HepG2 (cell line): ENCODE measurements around the gene MNX1. TPM values are rescaled to one million over a fixed set of nuclear protein-coding genes. Genes with fewer than 3 reads are reported as not detected.

Experiments used
- ATM ChIP-seq: fragments of 450-650 bp; IDR thresholded peaks from 2 replicates; pipeline ENCODE4 v1.7.1; 2017; ENCODE audit warnings: mild to moderate bottlenecking, borderline replicate concordance
- KLF9 ChIP-seq: IDR thresholded peaks from 2 replicates; pipeline ENCODE4 v1.6.1; 2016; ENCODE audit warnings: low read depth
- NR2F1 ChIP-seq, 2 experiments: fragments of 450-650 bp in 1 of 2; formaldehyde crosslinking in 1 of 2; IDR thresholded peaks; 2 replicates each; pipeline versions ENCODE4 v1.5.0 to v1.6.1; 2016 to 2020; ENCODE audit warnings: mild to moderate bottlenecking in 1 of 2, missing compliant biosample characterization in 1 of 2, missing genetic modification reagents in 1 of 2, moderate library complexity in 1 of 2
- SATB2 ChIP-seq: sonication (generic); formaldehyde crosslinking; IDR thresholded peaks from 2 replicates; pipeline ENCODE4 v1.5.0; 2020; ENCODE audit warnings: missing genetic modification reagents
- SIX4 ChIP-seq: sonication (generic); formaldehyde crosslinking; IDR thresholded peaks from 2 replicates; pipeline ENCODE4 v1.4.0; 2020; ENCODE audit warnings: missing genetic modification reagents
- TBX2 ChIP-seq: sonication (generic); formaldehyde crosslinking; IDR thresholded peaks from 2 replicates; pipeline ENCODE4 v1.5.0; 2020; ENCODE audit warnings: missing genetic modification reagents, mild to moderate bottlenecking, borderline replicate concordance
- TOE1 ChIP-seq: sonication (generic); formaldehyde crosslinking; IDR thresholded peaks from 2 replicates; pipeline ENCODE4 v1.4.0; 2020; ENCODE audit warnings: mild to moderate bottlenecking, missing genetic modification reagents
- polyA plus RNA-seq, 8 experiments: library from polyadenylated mRNA; depleted of rRNA in 3 of 8; stranded (reverse) in 7 of 8; unstranded in 1 of 8; fragments of >200 nt; fragmentation: Illumina TruSeq in 4 of 8; extraction: Trizol in 4 of 8; gene quantifications; 2 replicates each; pipeline versions ENCODE4 v1.2.1 to v1.2.3, GENCODE V29; 2011 to 2016; ENCODE audit warnings: low read depth in 4 of 8, missing spikeins in 1 of 8, mixed read lengths in 1 of 8; ENCODE audit not compliant: insufficient read depth in 1 of 8
- total RNA-seq, 5 experiments: library from RNA; depleted of rRNA; stranded (reverse); fragments of >200 nt; fragmentation: Illumina TruSeq; extraction: Trizol; gene quantifications; 2 replicates each; pipeline ENCODE4 v1.2.3, GENCODE V29; 2016; ENCODE audit warnings: low read depth in 1 of 5
- TF ChIP-seq, protein P1 (sequence below): sonication (generic); formaldehyde crosslinking; IDR thresholded peaks from 2 replicates; pipeline ENCODE4 v1.4.0; 2020; ENCODE audit warnings: missing genetic modification reagents
- TF ChIP-seq, protein P2 (sequence below), 2 experiments: sonication (generic) in 1 of 2; formaldehyde crosslinking in 1 of 2; IDR thresholded peaks; 2 replicates each; pipeline versions ENCODE4 v1.4.0 to v1.6.1; 2018 to 2020; ENCODE audit warnings: missing genetic modification reagents in 2 of 2, borderline replicate concordance in 1 of 2, low read depth in 1 of 2, mild to moderate bottlenecking in 1 of 2, missing biosample characterization in 1 of 2
- TF ChIP-seq, protein P3 (sequence below): sonication (generic); formaldehyde crosslinking; IDR thresholded peaks from 2 replicates; pipeline ENCODE4 v1.5.0; 2020; ENCODE audit warnings: mild to moderate bottlenecking, missing genetic modification reagents
- TF ChIP-seq, protein P4 (sequence below): IDR thresholded peaks from 2 replicates; pipeline ENCODE4 v1.6.1; 2016; ENCODE audit warnings: missing biosample characterization, missing genetic modification reagents, low read depth
- TF ChIP-seq, protein P5 (sequence below): sonication (generic); formaldehyde crosslinking; IDR thresholded peaks from 2 replicates; pipeline ENCODE4 v1.5.0; 2020; ENCODE audit warnings: missing genetic modification reagents
- TF ChIP-seq, protein P6 (sequence below): sonication (generic); formaldehyde crosslinking; conservative IDR thresholded peaks from 2 replicates; pipeline ENCODE4 v1.4.0; 2020; ENCODE audit warnings: missing genetic modification reagents
- TF ChIP-seq, protein P7 (sequence below): sonication (generic); formaldehyde crosslinking; IDR thresholded peaks from 2 replicates; pipeline ENCODE4 v1.8.0; 2022; ENCODE audit warnings: mild to moderate bottlenecking, missing genetic modification reagents, borderline replicate concordance

The MNX1 gene
- total and polyA plus RNA-seq, 2 of the 13 experiments (the other 11 are each of a cell fraction or from before 2014, with no cell fraction given) = 0.94 to 6.1 TPM

DNA sequence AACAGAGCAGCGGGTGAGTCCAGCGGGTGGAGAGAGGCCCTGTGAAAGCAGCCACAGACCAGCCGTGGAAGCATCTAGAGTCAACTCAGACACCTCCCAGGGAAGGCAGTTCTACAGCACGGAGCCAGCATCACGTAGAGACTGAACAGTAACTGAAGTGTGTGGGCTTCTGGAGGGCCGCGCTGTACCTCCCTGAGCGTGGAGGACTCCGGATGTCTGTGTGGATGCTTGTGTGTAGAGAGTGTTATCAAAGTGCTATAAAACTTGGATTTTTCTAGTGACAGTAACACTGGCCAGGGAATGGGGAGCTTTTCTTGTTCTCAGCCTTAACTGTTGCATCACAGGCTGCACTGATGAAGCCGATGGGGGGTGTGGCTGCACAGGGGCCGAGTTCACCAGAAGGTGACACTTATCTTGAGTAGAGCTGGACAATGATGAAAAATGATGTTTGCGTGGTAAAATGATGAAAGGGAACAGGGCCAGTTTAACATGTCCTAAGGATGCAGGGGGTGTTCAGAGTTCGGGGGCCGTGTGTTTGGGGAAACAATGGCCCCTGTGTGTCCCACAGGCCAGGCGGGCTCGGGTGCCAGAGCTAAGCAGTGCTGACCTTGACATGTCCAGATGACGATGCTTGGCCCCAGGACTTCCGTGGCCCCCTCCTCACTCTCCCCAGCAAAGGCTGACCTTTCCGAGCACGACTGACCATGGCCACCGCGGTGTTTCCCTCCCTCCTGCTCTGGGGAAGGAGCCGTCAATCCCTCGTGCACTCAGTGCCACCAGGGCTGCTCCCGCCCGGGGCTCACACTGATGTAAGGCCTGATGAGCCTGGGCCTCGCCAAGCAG lies 21.9 kb downstream of the MNX1 start (continued):
- TF ChIP-seq, protein P1, sequence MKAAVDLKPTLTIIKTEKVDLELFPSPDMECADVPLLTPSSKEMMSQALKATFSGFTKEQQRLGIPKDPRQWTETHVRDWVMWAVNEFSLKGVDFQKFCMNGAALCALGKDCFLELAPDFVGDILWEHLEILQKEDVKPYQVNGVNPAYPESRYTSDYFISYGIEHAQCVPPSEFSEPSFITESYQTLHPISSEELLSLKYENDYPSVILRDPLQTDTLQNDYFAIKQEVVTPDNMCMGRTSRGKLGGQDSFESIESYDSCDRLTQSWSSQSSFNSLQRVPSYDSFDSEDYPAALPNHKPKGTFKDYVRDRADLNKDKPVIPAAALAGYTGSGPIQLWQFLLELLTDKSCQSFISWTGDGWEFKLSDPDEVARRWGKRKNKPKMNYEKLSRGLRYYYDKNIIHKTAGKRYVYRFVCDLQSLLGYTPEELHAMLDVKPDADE = no peak
- TF ChIP-seq, protein P2, sequence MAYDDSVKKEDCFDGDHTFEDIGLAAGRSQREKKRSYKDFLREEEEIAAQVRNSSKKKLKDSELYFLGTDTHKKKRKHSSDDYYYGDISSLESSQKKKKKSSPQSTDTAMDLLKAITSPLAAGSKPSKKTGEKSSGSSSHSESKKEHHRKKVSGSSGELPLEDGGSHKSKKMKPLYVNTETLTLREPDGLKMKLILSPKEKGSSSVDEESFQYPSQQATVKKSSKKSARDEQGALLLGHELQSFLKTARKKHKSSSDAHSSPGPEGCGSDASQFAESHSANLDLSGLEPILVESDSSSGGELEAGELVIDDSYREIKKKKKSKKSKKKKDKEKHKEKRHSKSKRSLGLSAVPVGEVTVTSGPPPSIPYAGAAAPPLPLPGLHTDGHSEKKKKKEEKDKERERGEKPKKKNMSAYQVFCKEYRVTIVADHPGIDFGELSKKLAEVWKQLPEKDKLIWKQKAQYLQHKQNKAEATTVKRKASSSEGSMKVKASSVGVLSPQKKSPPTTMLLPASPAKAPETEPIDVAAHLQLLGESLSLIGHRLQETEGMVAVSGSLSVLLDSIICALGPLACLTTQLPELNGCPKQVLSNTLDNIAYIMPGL (CRISPR knock-in tag; IDR thresholded peaks at IDR 0.05; ENCODE audit: borderline replicate concordance in 1 of 2, low read depth in 1 of 2) = no peak; a peak in 1 of 4 replicates
- TF ChIP-seq, protein P3, sequence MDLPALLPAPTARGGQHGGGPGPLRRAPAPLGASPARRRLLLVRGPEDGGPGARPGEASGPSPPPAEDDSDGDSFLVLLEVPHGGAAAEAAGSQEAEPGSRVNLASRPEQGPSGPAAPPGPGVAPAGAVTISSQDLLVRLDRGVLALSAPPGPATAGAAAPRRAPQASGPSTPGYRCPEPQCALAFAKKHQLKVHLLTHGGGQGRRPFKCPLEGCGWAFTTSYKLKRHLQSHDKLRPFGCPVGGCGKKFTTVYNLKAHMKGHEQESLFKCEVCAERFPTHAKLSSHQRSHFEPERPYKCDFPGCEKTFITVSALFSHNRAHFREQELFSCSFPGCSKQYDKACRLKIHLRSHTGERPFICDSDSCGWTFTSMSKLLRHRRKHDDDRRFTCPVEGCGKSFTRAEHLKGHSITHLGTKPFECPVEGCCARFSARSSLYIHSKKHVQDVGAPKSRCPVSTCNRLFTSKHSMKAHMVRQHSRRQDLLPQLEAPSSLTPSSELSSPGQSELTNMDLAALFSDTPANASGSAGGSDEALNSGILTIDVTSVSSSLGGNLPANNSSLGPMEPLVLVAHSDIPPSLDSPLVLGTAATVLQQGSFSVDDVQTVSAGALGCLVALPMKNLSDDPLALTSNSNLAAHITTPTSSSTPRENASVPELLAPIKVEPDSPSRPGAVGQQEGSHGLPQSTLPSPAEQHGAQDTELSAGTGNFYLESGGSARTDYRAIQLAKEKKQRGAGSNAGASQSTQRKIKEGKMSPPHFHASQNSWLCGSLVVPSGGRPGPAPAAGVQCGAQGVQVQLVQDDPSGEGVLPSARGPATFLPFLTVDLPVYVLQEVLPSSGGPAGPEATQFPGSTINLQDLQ (CRISPR knock-in tag) = no peak
- TF ChIP-seq, protein P4, sequence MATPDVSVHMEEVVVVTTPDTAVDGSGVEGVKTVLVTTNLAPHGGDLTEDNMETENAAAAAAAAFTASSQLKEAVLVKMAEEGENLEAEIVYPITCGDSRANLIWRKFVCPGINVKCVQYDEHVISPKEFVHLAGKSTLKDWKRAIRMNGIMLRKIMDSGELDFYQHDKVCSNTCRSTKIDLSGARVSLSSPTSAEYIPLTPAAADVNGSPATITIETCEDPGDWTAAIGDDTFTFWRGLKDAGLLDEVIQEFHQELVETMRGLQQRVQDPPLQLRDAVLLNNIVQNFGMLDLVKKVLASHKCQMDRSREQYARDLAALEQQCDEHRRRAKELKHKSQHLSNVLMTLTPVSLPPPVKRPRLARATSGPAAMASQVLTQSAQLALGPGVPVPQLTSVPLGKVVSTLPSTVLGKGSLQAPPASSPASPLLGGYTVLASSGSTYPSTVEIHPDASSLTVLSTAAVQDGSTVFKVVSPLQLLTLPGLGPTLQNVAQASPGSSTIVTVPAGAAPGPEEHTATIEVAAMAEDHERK = no peak
- TF ChIP-seq TOE1 (CRISPR knock-in tag) = no peak
- TF ChIP-seq, protein P5, sequence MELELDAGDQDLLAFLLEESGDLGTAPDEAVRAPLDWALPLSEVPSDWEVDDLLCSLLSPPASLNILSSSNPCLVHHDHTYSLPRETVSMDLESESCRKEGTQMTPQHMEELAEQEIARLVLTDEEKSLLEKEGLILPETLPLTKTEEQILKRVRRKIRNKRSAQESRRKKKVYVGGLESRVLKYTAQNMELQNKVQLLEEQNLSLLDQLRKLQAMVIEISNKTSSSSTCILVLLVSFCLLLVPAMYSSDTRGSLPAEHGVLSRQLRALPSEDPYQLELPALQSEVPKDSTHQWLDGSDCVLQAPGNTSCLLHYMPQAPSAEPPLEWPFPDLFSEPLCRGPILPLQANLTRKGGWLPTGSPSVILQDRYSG (CRISPR knock-in tag) = no peak
- TF ChIP-seq TBX2 (CRISPR knock-in tag) = peak; percentile 99
- TF ChIP-seq, protein P6, sequence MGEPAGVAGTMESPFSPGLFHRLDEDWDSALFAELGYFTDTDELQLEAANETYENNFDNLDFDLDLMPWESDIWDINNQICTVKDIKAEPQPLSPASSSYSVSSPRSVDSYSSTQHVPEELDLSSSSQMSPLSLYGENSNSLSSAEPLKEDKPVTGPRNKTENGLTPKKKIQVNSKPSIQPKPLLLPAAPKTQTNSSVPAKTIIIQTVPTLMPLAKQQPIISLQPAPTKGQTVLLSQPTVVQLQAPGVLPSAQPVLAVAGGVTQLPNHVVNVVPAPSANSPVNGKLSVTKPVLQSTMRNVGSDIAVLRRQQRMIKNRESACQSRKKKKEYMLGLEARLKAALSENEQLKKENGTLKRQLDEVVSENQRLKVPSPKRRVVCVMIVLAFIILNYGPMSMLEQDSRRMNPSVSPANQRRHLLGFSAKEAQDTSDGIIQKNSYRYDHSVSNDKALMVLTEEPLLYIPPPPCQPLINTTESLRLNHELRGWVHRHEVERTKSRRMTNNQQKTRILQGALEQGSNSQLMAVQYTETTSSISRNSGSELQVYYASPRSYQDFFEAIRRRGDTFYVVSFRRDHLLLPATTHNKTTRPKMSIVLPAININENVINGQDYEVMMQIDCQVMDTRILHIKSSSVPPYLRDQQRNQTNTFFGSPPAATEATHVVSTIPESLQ = no peak
- 0 out of 2 replicates have a peak, but pooled peaks have one; percentile 55 for TF ChIP-seq SIX4 (CRISPR knock-in tag)
- TF ChIP-seq KLF9 (CRISPR knock-in tag) = no peak
- no peak for TF ChIP-seq ATM
- TF ChIP-seq SATB2 (CRISPR knock-in tag) = no peak
- TF ChIP-seq, protein P7, sequence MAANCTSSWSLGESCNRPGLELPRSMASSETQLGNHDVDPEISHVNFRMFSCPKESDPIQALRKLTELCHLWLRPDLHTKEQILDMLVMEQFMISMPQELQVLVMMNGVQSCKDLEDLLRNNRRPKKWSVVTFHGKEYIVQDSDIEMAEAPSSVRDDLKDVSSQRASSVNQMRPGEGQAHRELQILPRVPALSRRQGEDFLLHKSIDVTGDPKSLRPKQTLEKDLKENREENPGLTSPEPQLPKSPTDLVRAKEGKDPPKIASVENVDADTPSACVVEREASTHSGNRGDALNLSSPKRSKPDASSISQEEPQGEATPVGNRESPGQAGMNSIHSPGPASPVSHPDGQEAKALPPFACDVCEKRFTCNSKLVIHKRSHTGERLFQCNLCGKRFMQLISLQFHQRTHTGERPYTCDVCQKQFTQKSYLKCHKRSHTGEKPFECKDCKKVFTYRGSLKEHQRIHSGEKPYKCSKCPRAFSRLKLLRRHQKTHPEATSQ = no peak
- peak in 1 of 2 experiments; percentile 46; a peak in 3 of 4 replicates for TF ChIP-seq NR2F1 (CRISPR knock-in tag; IDR thresholded peaks at IDR 0.05)
